MCF 10A (cell line): ENCODE measurements around the gene SDK1. TPM values are rescaled to one million over a fixed set of nuclear protein-coding genes. Genes with fewer than 3 reads are reported as not detected.

ENCODE experiments used
- BruUV-seq: library from RNA; stranded (reverse); fragments of 400-500 nt; replicated peaks from 2 replicates; lab custom pipeline; 2021; lab: Mats Ljungman, UMichigan
- CTCF ChIA-PET: fragments of 300-600 bp; sonication (Branson Sonifier 250); formaldehyde crosslinking; extraction: SDS; loops from one replicate; lab custom pipeline; 2021; ENCODE audit warnings: antibody characterized with exemption, inconsistent platforms; lab: Yijun Ruan, JAX
- POLR2A ChIA-PET: fragments of 300-600, 350-650 bp; sonication (Branson Sonifier 250); formaldehyde crosslinking; extraction: SDS; loops from one replicate; lab custom pipeline; 2020; ENCODE audit warnings: antibody characterized with exemption, inconsistent platforms; lab: Yijun Ruan, JAX
- DNase-seq: peaks from one replicate; pipeline ENCODE4 v3.0.0-alpha.2; 2018; ENCODE audit not compliant: unreplicated experiment
- H3K27ac Mint-ChIP-seq: one replicate; pipeline ENCODE4 v1.8.0; 2022; ENCODE audit warnings: mild to moderate bottlenecking, low read depth, mixed read lengths; ENCODE audit not compliant: unreplicated experiment
- H3K27me3 Mint-ChIP-seq: one replicate; pipeline ENCODE4 v1.8.0; 2022; ENCODE audit warnings: mixed read lengths; ENCODE audit not compliant: insufficient read depth, unreplicated experiment
- H3K36me3 Mint-ChIP-seq: one replicate; pipeline ENCODE4 v1.8.0; 2022; ENCODE audit warnings: mild to moderate bottlenecking, moderate library complexity, mixed read lengths; ENCODE audit not compliant: insufficient read depth, unreplicated experiment
- H3K4me1 Mint-ChIP-seq: one replicate; pipeline ENCODE4 v1.8.0; 2022; ENCODE audit warnings: mixed read lengths; ENCODE audit not compliant: insufficient read depth, unreplicated experiment
- H3K4me3 Mint-ChIP-seq: one replicate; pipeline ENCODE4 v1.8.0; 2022; ENCODE audit warnings: mild to moderate bottlenecking, moderate library complexity, mixed read lengths; ENCODE audit not compliant: unreplicated experiment
- H3K9me3 Mint-ChIP-seq: one replicate; pipeline ENCODE4 v1.8.0; 2022; ENCODE audit warnings: mixed read lengths; ENCODE audit not compliant: unreplicated experiment
- intact Hi-C: fragments of 100-400 bp; cut with micrococcal nuclease; formaldehyde crosslinking; loops from 2 replicates; pipeline ENCODE4 v1.14.1; 2022
- total RNA-seq: library from RNA; stranded (reverse); gene quantifications from 2 replicates; pipeline ENCODE4 v1.2.3, GENCODE V29; 2022
- TF ChIP-seq, protein P1 (sequence below): fragments of 200-600 bp; IDR thresholded peaks from one replicate; pipeline ENCODE4 v1.8.0; 2022; ENCODE audit warnings: antibody characterized with exemption, mild to moderate bottlenecking; ENCODE audit not compliant: unreplicated experiment

Gene SDK1
- total RNA-seq, 1 experiment from 2014 or later: 3.3 TPM

DNA sequence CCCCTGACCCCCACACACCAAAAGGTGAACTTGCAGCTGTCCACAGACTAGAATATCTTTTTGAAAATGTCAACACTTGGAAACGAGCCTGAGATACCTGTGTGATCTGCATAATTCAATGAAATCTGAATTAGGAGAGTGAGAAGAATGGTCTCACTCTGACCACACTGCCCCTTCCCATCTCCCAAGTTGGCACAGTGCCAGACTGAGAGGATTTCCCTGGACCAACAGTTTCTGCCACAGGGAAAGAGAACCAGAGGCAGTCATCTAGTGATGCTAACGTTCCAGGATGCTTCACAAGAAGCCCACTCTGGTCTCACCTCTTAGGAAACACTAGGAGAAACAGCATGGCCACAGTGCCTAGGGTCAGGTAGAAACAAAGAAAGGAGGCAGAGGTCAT is 479.0 kb downstream of the SDK1 start:
- POLR2A ChIA-PET: no interaction called here
- no peak overlapping the region for H3K4me3 Mint-ChIP-seq
- H3K4me1 Mint-ChIP-seq: no peaks in the 10 kb centered on the region
- TF ChIP-seq, protein P1, sequence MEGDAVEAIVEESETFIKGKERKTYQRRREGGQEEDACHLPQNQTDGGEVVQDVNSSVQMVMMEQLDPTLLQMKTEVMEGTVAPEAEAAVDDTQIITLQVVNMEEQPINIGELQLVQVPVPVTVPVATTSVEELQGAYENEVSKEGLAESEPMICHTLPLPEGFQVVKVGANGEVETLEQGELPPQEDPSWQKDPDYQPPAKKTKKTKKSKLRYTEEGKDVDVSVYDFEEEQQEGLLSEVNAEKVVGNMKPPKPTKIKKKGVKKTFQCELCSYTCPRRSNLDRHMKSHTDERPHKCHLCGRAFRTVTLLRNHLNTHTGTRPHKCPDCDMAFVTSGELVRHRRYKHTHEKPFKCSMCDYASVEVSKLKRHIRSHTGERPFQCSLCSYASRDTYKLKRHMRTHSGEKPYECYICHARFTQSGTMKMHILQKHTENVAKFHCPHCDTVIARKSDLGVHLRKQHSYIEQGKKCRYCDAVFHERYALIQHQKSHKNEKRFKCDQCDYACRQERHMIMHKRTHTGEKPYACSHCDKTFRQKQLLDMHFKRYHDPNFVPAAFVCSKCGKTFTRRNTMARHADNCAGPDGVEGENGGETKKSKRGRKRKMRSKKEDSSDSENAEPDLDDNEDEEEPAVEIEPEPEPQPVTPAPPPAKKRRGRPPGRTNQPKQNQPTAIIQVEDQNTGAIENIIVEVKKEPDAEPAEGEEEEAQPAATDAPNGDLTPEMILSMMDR: no peak
- DNase-seq: no peak
- H3K36me3 Mint-ChIP-seq: no peaks in the 10 kb centered on the region
- peaks cover 7% of the 10 kb centered on the region for H3K27me3 Mint-ChIP-seq
- intact Hi-C loops: no loop called here
- BruUV-seq: no TSS peak
- no peak overlapping the region for H3K27ac Mint-ChIP-seq
- peaks cover 14% of the 10 kb centered on the region for H3K9me3 Mint-ChIP-seq
- CTCF ChIA-PET: no interaction called here

DNA sequence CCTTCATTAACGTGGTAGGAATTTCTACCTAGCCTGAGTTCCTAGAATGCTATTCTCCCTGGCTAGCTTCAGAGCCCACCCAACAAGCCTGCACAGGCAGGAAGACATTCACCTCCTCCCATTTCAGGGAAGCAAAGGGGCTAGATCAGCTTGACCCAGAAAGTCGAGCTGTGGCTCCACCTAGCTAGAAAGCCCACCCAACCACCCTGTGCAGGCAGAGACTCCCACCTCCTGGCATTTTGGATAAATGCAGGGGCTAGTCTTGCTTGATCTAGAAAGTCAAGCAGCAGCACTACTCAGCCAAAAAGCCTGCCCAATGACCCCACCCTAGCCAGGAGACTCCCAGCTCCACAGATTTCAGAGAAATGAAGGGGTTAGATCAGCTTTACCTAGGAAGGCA is 479.5 kb downstream of the SDK1 start:
- ChIA-PET POLR2A (no interaction called here), CTCF (no interaction called here)
- TF ChIP-seq, protein P1: no peak
- Mint-ChIP-seq H3K9me3 (peaks cover 14% of the 10 kb centered on the region), H3K4me3 (no peak overlapping the region), H3K4me1 (no peaks in the 10 kb centered on the region), H3K36me3 (no peaks in the 10 kb centered on the region), H3K27me3 (peaks cover 12% of the 10 kb centered on the region), H3K27ac (no peak overlapping the region)
- intact Hi-C loops: no loop called here
- BruUV-seq: no TSS peak
- DNase-seq: no peak

DNA sequence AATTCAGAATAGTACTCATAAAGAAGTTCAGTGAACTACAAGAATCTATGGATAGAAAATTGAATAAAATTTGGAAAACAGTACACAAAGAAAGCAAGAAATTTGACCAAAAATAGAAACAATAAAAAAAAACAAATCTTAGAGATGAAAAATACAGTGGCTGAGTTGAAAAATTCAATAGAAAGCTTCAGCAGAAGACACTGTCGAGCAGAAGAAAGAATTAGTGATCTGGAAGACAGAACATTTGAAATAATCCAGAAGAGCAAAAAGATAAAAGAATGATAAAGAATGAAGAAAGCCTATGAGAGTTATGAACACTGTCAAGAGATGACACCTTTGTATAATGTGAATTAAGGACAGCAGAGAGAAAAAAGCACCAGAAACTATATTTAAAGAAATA is 480.6 kb downstream of the SDK1 start:
- no peak overlapping the region for H3K27ac Mint-ChIP-seq

DNA sequence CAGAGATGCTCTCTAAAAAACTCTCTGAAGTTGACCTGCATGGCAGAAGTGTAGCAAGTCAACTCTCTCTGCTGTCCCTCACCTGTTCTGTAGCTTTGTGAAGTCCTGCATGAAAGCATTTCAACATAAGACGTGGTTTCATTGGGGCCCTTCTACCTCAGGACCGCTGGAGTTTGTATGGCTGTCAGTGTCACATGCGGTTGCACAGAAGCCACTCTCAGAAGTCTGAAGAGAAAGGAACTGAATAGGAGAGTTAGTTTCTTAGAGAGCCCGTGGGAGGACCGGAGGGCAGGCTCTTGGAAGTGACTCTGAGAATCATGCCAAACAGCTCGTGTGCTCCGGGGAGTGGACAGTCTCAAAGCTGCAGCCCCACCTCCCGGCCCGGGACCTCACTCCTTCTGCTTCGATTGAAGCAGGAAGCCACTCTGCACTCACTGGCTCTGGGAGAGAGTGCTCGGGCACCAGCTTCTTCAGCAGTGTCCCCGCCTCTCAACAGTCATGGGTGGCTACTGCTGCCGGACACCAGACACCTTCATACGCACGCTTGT is 486.7 kb downstream of the SDK1 start:
- ChIA-PET POLR2A (no interaction called here), CTCF (interaction anchor here (0.6 kb wide), 2 partner anchors 9 to 579 kb away, joined by 3 read pairs; no protein-coding TSS in a partner anchor)
- Mint-ChIP-seq H3K9me3 (no peaks in the 10 kb centered on the region), H3K4me3 (no peak overlapping the region), H3K27me3 (peaks cover 69% of the 10 kb centered on the region), H3K36me3 (no peaks in the 10 kb centered on the region), H3K27ac (no peak overlapping the region), H3K4me1 (no peaks in the 10 kb centered on the region)
- no peak for DNase-seq
- no TSS peak for BruUV-seq
- intact Hi-C loops: no loop called here
- TF ChIP-seq, protein P1: no peak

More for the DNA sequence above, 480.6 kb downstream of the SDK1 start:
- no peaks in the 10 kb centered on the region for H3K36me3 Mint-ChIP-seq
- DNase-seq: no peak
- no peak overlapping the region for H3K4me3 Mint-ChIP-seq
- ChIA-PET POLR2A (interaction anchor here (0.7 kb wide), 1 partner anchor 48 kb away, joined by 3 read pairs; no protein-coding TSS in a partner anchor), CTCF (no interaction called here)
- peaks cover 23% of the 10 kb centered on the region for H3K27me3 Mint-ChIP-seq
- intact Hi-C loops: no loop called here
- H3K4me1 Mint-ChIP-seq: no peaks in the 10 kb centered on the region
- BruUV-seq: no TSS peak
- H3K9me3 Mint-ChIP-seq: peaks cover 14% of the 10 kb centered on the region
- TF ChIP-seq, protein P1: no peak
